DMS 273 treated with DMSO at 0.1 percent for 48 hours (cell line): Measurements from ENCODE around the gene CHRDL2.
"Not testable (repeated sequence)": the region's sequence is repeated elsewhere in the genome, so short reads cannot be mapped to it uniquely, and the experiment has no call there.

ENCODE experiments used
- DNase-seq: peaks from one replicate; lab custom pipeline; 2025; lab: John Stamatoyannopoulos, UW

CHRDL2 gene

GRCh38 chr11:74670171-74670570 lies 61.1 kb downstream of the CHRDL2 start:
- DNase-seq: no peak

GRCh38 chr11:74669211-74670160 lies 61.7 kb downstream of the CHRDL2 start:
- no peak for DNase-seq

GRCh38 chr11:74663315-74663714 lies 67.9 kb downstream of the CHRDL2 start:
- no peak for DNase-seq

DNA sequence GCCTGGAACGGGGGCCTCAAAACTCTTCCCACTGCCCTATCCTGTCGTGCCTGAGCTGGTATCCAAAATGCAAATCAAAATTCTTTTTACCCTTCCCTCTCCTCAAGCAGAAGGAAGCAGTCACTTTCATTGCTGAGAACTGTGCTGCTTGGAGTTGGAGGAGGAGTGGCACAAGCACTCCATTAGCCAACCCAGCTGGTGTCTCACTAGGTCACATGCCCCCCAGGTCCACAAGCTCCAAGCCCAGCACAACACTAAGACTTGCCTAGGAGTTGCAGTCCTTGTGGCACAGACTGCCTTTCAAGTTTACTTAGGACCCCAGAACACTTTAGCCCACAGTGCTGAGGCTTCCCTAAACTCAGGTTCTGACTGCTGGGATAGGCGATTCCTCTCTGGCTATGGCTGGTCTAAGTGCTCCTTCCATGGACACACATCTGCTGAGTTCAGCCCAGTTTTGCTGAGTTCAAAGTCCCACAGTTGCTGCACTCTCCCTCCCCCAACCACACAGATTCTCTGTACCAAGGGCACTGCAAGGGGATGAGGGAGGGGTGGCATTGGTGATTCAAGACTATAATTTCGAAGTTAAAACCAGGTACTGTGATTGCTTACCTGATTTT lies 68.6 kb downstream of the CHRDL2 start:
- no peak for DNase-seq

GRCh38 chr11:74659124-74659523 lies 72.1 kb downstream of the CHRDL2 start:
- DNase-seq: not testable (repeated sequence)

DNA sequence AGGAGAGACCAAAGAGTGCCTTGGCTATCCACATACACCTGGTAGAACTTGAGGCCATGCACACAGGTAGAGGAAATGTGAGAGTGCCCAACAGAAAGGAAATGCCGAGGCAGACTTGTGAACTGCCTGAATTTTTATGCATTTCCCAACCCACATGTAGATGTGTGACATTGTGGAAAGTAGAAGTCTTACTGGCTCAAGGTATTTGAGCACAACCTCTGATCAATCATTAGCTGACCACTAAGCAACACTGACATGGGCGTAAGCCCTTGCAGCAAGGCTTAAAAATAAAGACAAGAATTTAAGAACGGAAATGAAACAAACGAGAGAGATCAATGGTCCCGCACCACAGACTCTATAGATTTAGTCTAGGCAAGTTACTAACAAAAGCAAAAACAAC lies 76.2 kb downstream of the CHRDL2 start:
- no peak for DNase-seq

DNA sequence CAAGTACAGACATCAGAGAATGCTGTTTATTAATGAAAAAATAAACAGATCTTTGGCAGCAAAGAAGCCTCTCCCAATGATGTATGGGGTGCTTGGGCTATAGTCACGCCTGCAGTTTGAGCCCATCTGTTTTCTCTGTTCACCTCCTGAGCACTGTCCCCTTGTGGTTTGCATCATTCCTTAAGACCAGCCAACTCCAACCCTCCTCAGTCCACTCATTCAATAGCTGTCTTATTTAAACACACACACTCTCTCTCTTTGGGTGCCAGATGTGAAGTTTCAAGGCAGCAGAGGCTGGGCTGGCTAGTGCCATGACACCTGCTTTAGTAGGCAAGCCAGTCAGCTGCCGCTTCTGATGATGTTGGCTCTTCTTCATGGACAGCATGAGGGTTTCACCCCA lies 80.7 kb downstream of the CHRDL2 start:
- DNase-seq: no peak

DNA sequence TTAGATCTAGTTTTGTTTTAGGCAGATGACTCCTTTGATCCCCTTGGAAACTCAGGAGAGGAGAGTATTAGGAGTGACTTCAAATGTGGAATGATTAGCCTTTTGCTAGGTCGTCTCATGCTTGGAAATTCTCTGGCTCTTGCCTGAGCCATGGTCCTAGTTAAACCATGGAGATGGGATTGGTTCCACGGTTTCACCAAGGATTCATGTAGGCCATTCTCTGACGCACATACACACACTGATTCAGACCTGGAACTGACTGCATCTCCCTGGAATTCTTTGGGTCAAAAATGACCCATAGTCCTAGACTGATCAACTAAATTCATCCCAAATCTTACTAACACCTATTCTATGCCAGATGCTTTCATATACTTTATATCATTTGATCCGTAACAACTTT lies 82.3 kb downstream of the CHRDL2 start:
- DNase-seq: no peak

DNA sequence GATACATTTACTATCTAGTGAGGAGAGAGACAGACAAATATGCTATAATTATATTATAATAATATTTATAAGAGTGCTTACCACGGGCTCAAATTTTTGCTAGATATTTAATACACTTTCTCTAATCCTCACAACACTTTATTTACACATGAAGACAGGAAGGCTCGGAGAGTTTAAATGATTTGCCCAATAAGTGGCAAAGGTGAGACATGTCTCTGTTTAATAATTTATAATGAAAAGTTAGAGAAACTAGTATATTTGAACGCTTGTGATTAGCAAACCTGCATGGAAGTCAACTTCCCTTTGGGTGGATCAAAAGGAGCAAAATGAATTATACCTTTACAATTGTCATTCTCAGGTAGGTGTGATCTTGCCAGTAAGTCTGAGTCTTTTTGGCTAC lies 83.4 kb downstream of the CHRDL2 start:
- no peak for DNase-seq

DNA sequence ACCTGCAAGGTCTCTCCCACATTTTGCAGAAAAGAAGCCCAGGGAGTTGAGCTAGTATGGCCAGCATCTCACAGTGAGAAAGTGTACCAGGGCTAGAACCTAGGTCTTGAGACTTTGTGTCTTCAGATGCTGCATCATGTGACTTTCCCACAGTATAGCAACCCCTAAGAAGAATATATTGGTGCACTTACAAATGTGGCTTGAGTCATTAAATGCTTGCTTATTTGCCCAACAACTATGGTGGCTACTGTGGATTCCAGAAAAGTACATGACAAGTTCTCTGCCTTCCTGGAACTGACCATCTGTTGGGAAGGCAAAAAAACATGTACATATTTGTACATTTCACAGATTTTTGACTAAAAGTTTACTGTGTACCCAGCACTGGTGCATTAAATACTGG lies 83.8 kb downstream of the CHRDL2 start:
- no peak for DNase-seq

DNA sequence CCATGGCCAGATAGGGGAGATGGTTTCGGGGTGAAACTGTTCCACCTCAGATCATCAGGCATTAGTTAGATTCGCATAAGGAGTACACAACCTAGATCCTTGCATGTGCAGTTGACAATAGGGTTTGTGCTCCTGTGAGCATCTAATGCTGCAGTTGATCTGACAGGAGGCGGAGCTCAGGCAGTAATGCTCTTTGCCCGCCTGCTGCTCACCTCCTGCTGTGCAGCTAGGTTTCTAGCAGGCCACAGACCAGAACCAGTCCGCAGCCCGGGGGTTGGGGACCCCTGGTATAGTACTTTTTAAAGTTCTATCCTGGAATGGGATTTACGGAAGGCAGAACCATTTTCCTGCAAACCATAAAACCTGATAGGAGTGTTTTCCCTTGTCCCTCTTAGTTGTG lies 84.3 kb downstream of the CHRDL2 start:
- no peak for DNase-seq
